Measurements from ENCODE around the gene AKAP7.

DNA sequence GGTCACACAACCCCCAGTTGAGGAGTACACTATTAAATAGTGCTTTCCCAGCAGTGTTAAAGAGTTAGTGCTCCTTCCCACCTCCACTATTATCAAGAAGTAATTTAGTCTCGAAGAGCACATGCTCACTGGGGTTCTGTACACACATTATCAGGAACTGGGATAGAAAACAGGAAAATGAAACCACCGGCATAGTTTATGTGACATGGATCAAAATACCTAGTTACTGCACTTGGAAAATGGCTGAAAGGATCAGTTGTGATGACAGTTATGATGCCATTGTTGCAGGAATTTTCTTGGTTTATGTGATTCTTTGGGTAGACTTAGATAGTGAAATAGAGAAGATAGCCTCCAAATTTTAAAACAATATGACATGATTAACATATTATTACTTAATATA is 152.9 kb downstream of the AKAP7 start:
- TF ChIP-seq CTCF (IDR thresholded peaks at IDR 0.05; ENCODE audit: borderline replicate concordance, extremely low read depth, low read length, poor library complexity, severe bottlenecking) (no peak), EZH2 (IDR thresholded peaks at IDR 0.05; ENCODE audit: borderline replicate concordance, low read depth, low read length, severe bottlenecking) (no peak)
